Measurements from ENCODE around the gene ZC3H7A. TPM values are rescaled to one million over a fixed set of nuclear protein-coding genes. Genes with fewer than 3 reads are reported as not detected.

ZC3H7A gene
- total and polyA plus RNA-seq, 2 of the 13 experiments (the other 11 are each of a cell fraction or from before 2014, with no cell fraction given) = 29.2 to 36.8 TPM

GRCh38 chr16:11757671-11758545 is 39.1 kb downstream of the ZC3H7A start (continued):
- peak; percentile 48 for TF ChIP-seq PHF5A (CRISPR knock-in tag; IDR thresholded peaks at IDR 0.05; ENCODE audit: low read depth, unreplicated experiment)
- TF ChIP-seq SMYD3 (CRISPR knock-in tag; IDR thresholded peaks at IDR 0.05) = peak; percentile 79; the same call in 1 of the 2 replicates
- no peak for TF ChIP-seq ZNF740 (CRISPR knock-in tag; IDR thresholded peaks at IDR 0.05)
- no peak for TF ChIP-seq ZNF546 (CRISPR knock-in tag; conservative IDR thresholded peaks at IDR 0.05)
- TF ChIP-seq THAP7 (CRISPR knock-in tag; IDR thresholded peaks at IDR 0.05) = 0 out of 2 replicates have a peak, but pooled peaks have one; percentile 30
- TF ChIP-seq IKZF1 (IDR thresholded peaks at IDR 0.05) = no peak
- TF ChIP-seq PHF21A (CRISPR knock-in tag; IDR thresholded peaks at IDR 0.05) = peak; percentile 56; the same call in 1 of the 2 replicates
- no peak for TF ChIP-seq ZNF878 (CRISPR knock-in tag; IDR thresholded peaks at IDR 0.05)
- TF ChIP-seq ZNF264 (CRISPR knock-in tag; IDR thresholded peaks at IDR 0.05) = peak; percentile 69; the same call in 1 of the 2 replicates
- TF ChIP-seq TFDP1 (CRISPR knock-in tag; IDR thresholded peaks at IDR 0.05; ENCODE audit: borderline replicate concordance) = no peak
- peak; percentile 43; the same call in 1 of the 2 replicates for TF ChIP-seq YEATS2 (CRISPR knock-in tag; IDR thresholded peaks at IDR 0.05; ENCODE audit: borderline replicate concordance)
- peak; percentile 89 for TF ChIP-seq GATAD2A (CRISPR knock-in tag; IDR thresholded peaks at IDR 0.05)
- no peak for TF ChIP-seq SKIL (CRISPR knock-in tag; IDR thresholded peaks at IDR 0.05; ENCODE audit: borderline replicate concordance)
- TF ChIP-seq SAP130 (CRISPR knock-in tag; IDR thresholded peaks at IDR 0.05; ENCODE audit: low read depth) = peak; percentile 63
- no peak for TF ChIP-seq NR0B2 (CRISPR knock-in tag; IDR thresholded peaks at IDR 0.05)
- TF ChIP-seq KAT8 (CRISPR knock-in tag; IDR thresholded peaks at IDR 0.05) = peak; percentile 43; the same call in 1 of the 2 replicates
- no peak for TF ChIP-seq ZNF569 (CRISPR knock-in tag; IDR thresholded peaks at IDR 0.05; ENCODE audit: borderline replicate concordance)
- TF ChIP-seq SAFB2 (CRISPR knock-in tag; IDR thresholded peaks at IDR 0.05; ENCODE audit: borderline replicate concordance, low read depth) = peak; percentile 70; the same call in 1 of the 2 replicates
- TF ChIP-seq ZNF674 (CRISPR knock-in tag; IDR thresholded peaks at IDR 0.05; ENCODE audit: low read depth) = no peak
- TF ChIP-seq NONO (IDR thresholded peaks at IDR 0.05) = no peak
- TF ChIP-seq NONO (CRISPR knock-in tag; conservative IDR thresholded peaks at IDR 0.05) = 0 out of 2 replicates have a peak, but pooled peaks have one; percentile 23
- TF ChIP-seq SNAPC5 (CRISPR knock-in tag; IDR thresholded peaks at IDR 0.05; ENCODE audit: borderline replicate concordance) = no peak
- TF ChIP-seq GFI1 (CRISPR knock-in tag; IDR thresholded peaks at IDR 0.05; ENCODE audit: borderline replicate concordance) = peak; percentile 37; the same call in 1 of the 2 replicates
- 0 out of 2 replicates have a peak, but pooled peaks have one; percentile 21 for TF ChIP-seq ADNP (CRISPR knock-in tag; IDR thresholded peaks at IDR 0.05)
- peak; percentile 76 for TF ChIP-seq ZNF124 (CRISPR knock-in tag; IDR thresholded peaks at IDR 0.05)
- TF ChIP-seq ZNF629 (CRISPR knock-in tag; conservative IDR thresholded peaks at IDR 0.05) = peak; percentile 88

Measured in HepG2 (cell line).